Stomach (tissue), 4 donors: Measurements from ENCODE around the gene ESR1.

Experiments used
- CTCF ChIP-seq, 7 experiments: fragments of 450-650 bp in 4 of 7; fragments of 200-600 bp in 3 of 7; sonication (generic) in 3 of 7; IDR thresholded peaks; one replicate each; pipeline ENCODE4 v1.5.1; 2016 to 2019; ENCODE audit warnings: antibody characterized with exemption in 7 of 7, control low read depth in 2 of 7, mild to moderate bottlenecking in 1 of 7
- POLR2A ChIP-seq, 4 donors: fragments of 450-650 bp; IDR thresholded peaks; one replicate each; pipeline ENCODE4 v1.6.1; 2016; ENCODE audit warnings: antibody characterized with exemption in 4 of 4, control low read depth in 2 of 4, mild to moderate bottlenecking in 1 of 4, moderate library complexity in 1 of 4
- POLR2AphosphoS5 ChIP-seq, 3 donors: sonication (generic); formaldehyde crosslinking; IDR thresholded peaks; one replicate each; pipeline ENCODE4 v1.6.1; 2016; ENCODE audit warnings: antibody characterized with exemption in 3 of 3

GRCh38 chr6:152086223-152086873 lies 278.9 kb downstream of the ESR1 start:
- TF ChIP-seq POLR2A (IDR thresholded peaks at IDR 0.05), result no peak
- no peak for TF ChIP-seq CTCF (IDR thresholded peaks at IDR 0.05)
- no peak for TF ChIP-seq POLR2AphosphoS5 (IDR thresholded peaks at IDR 0.05)
